Superior temporal gyrus (tissue), 1 donor: ENCODE results near the gene OR10Z1.

Experiments
- DNase-seq: peaks from one replicate; pipeline ENCODE4 v3.0.0-alpha.2; 2016; ENCODE audit errors: extremely low spot score

The OR10Z1 gene, protein sequence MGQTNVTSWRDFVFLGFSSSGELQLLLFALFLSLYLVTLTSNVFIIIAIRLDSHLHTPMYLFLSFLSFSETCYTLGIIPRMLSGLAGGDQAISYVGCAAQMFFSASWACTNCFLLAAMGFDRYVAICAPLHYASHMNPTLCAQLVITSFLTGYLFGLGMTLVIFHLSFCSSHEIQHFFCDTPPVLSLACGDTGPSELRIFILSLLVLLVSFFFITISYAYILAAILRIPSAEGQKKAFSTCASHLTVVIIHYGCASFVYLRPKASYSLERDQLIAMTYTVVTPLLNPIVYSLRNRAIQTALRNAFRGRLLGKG

DNA sequence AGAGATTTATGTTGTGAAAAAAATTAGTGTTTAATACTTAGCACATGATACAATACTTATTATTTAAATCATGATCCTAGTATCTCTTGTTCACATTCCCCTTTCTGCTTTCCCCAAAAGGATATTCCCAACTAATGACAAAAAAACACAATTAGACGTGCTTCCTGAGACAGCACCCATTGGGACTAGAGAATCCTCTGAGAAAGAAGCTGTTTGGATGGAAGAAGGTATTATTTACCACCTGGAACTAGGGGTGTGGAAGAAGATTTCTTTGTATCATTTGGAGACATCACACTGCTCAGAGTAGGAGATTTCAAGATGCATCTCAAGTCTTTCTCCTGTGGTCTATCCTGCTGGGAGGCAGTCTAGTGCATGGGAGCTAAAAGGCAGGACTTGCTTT, at the start of gene OR10Z1:
TSS of gene OR10Z1 (plus strand) at position 301 of the 400 bp plus-strand sequence. CDS start 1,171 bp downstream, outside the sequence.
- DNase-seq = no peak

DNA sequence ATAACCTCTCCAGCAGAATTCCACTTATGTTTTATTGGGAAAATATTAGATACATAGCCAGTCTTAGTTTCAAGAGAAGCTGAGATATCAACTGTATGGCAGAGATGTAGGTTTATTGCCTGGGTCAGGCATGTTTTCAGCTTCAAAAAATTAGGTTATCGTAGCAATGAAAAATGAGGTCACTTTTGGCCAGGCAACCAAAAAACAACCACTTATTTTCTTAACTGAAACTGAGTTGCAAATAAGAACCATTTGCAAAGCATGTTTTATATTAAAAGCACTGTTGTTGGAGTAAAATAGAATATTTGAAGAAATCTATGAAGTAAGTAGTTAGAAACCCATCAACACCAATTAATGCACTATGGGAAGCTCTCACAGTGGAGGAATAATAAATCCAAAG, 45.4 kb upstream of the OR10Z1 start:
- no peak for DNase-seq

DNA sequence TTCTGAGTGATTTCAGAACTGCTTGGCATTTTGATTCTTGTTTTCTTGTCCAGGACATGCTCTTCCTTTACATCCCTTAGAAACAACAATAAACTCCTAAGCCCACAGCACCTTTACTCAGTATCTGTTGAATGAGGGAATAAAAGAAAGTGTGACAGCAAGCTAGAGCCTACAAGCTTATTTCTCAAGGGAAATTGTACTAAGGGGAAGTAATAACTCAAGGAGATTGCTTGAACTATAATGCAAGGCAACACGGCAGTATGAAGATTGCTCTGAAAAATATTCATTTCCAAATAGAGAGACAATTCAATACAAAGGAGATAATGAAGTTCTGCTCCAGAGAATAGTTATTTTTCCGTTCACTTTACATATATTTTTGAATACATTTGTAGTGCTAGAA, 41.2 kb upstream of the OR10Z1 start:
- DNase-seq = no peak

DNA sequence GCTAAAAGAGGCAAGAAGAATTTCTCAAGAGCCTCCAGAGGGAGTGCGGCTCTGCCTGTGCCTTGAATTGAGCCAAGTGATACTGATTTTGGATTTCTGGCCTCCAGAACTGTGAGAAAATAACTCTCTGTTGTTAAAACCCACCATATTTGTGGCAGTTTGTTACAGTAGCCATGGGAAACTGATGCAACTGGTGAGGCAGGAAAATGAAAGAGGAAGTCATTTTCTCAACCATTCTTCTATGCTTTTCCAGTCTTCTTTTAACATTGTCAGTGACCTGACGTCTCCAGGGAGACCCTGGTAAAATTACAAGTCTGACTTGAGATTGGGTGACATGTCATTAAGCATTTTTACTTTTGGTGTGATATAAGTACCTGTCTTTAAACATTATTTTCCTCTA, 40.5 kb upstream of the OR10Z1 start:
- no peak for DNase-seq

DNA sequence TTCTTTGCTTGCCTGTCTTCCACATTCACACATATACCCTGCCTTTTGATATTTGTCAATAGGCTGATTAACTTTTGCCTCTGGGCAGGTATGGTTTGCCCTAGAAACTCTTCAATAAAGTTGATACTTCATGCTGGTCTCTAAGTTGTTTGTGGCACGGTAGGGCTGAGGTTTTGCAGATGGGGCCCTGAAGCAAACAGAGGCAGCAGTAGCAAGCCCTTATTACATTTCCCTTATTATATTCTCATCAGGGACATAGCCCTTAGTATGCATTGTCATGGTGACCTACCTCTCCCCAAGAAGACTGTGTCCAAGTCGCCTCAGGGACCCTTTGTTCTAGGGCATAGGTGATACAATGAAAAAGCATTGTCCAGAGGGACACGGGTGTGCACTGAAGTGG, 34.6 kb upstream of the OR10Z1 start, which contains the start of gene OR6P1:
TSS of gene OR6P1 (minus strand) at position 101 of the 400 bp plus-strand sequence. CDS start 6,976 bp downstream, outside the sequence.
- no peak for DNase-seq

DNA sequence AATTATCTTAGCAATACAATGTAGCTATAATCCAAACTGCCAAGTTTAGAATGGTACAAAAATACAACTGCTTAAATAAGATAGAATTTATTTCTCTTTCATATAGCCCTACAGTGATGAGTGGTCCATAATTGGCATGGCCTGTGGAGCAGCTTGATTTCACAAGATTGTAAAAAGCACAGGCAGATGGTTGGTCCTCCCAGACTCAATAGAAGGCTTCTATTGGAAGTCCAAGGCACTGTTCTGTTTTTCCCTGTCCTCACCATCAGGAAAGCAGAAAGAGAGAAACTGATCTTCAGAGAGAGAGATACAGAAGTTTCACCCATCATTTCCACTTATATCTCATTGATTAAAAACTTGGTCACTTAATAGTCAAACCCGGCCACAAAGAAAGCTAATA, 32.8 kb upstream of the OR10Z1 start:
- DNase-seq = no peak

DNA sequence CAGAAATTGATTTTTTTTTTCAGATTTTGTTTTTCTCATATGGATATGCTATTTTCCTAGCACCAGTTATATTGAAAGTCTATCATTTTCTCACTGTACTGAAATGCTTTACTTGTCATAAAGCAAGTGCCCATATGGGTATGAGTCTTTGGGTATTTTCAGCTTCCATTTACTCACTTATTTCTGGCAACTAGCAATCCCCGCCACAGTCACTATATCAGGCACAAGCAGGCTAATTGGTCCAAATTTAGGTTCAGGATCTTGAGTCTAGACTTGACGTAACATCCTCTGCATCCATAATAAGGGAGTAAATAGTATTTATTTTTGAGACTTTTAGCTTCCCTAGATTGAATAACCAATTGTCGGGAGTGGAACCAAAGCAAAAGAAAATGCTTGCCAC, 27.5 kb upstream of the OR10Z1 start:
- DNase-seq = no peak

DNA sequence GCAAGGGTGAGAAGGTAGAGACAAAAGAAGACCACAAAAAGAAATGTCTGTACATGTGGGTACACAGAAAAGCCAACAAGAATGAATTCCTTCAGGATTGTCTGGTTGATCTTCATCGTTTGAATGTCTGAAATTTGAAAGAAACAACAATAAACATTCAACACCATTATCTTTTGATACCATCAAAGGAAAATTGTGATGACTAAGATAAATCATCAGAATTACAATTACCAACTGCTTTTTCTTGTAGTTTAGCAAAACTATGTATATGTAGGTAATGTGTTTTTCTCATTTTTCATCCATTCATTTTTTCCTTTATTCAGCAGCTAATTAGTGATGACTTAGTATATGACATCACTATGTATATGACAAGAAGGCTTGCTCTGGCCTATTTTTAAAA, 25.3 kb upstream of the OR10Z1 start, which contains the start of gene OR10X1:
TSS of gene OR10X1 (minus strand) at position 167 of the 400 bp plus-strand sequence. CDS start at position 167, 0 bp downstream.
- no peak for DNase-seq

DNA sequence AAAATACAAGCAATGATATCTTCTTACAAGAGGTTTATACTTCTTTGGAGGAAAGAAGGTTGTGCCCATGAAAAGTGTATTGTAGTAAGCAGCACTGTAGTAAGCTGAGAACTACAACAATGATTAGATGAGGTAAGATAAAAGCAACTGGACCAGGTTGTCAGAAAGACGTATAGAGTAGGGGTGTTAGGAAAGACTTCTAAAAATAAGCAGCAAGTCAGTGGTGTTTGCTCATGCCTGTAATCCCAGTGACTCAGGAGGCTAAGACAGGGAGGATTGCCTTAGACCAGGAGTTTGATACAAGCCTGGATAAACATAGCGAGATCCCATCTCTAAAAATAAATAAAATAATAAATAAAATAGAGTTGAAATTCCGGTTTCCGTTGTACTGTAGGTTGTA, 21.1 kb upstream of the OR10Z1 start:
- no peak for DNase-seq

DNA sequence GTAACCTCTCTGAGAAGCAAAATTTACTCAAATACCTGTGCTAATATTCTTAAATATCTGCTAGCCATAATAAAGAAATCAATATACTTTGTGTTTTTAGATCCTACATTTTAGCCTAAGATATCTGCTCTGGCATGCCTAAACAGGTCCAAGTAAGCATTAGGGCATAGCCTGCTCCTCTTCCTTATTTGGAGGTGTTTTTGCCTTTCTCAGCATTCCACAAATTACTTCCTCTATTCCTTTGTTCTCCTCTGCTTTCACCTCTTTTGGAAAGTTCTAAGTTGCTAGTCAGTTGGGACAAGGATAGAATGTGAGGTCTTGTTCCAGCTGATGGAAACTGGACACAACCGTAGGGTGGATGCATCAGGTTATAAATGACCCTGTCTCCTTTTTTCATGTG, 18.1 kb upstream of the OR10Z1 start:
- DNase-seq = no peak

DNA sequence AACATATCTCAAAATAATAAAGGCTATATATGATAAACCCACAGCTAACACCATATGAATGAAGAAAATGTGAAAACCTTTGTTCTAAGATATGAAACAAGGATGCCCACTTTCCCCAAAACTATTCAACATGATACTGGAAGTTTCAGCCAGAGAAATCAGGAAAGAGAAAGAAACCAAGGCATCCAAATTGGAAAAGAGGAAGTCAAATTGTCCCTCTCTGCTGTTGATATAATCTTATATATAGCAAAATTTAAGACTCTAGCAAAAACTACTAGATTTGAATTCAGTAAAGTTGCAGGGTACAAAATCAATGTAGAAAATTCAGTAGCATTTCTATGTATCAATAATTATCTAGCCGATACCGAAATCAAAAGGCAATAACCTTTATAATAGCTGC, 4.3 kb upstream of the OR10Z1 start:
- DNase-seq = no peak

DNA sequence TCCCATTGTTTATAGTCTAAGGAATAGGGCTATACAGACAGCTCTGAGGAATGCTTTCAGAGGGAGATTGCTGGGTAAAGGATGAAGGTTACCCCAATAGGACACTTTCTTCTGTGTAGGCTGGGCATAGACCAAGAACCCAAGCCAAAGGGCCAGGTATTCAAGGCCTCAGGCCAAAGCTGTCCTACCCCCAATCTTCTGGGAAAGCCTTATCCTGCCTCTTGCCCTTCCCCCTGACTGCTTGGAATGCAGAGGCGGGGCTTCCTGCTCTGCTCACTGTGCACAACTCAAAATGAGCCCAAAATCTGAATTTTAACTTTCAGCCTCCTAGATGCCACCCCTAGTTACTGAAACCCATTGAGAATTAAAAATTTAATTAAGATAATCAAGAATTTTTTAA, 2.2 kb downstream of the OR10Z1 start:
- no peak for DNase-seq

DNA sequence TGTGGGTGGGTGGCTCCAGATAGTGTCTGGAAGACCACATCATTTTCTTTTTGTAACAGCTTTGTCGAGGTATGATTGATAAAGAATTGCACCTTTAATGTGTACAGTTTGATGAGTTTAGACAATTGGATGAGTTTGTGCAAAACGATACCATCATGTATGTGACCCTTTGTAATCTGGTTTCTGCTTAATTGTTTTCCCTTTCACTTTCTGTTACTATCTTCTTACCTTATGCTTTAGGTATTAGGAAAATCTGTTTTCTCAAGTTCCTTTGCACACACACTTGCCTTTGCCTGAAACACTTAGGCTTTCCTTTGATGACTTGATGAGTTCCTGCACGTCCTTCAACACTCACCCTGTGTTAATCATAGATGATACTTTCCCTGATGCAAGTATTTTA, 6.8 kb downstream of the OR10Z1 start:
- no peak for DNase-seq

DNA sequence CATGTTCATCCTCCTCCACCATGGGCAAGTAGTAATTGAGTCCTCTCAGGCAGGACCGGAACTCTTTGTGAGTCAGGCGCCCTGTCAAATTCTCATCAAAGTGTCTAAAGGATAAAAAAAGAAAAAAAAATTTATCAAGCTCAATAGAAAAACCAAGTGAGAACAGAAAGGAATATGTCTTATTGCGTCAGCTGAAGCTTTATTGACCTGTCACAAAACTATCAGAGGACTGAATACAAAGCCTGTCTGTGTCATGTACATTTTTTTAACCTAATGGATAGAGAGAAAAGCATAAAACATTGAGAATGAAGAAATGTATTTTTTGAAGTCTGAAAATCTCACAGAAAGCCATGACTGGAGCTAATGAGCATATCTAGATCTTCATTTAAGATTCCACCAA, 8.7 kb downstream of the OR10Z1 start:
- DNase-seq = no peak

DNA sequence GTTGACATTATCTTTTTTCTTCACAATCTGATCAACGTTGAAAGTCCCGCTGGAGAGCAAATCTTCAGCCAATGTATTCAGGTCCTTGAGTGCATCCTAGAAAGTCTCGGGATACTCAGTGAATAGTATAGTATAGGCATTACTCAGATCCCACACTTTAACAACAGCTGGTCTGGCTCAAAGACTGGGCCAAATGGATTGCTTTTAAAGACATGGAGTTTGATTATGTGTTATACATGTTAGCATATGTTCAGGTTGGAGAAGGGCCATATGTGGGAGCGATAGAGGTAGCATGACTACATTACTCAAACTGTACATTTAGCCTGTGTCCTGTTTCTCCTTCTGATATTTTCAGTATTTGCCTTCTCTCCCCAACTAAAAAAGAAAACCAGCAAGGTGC, 33.1 kb downstream of the OR10Z1 start:
- DNase-seq = no peak

DNA sequence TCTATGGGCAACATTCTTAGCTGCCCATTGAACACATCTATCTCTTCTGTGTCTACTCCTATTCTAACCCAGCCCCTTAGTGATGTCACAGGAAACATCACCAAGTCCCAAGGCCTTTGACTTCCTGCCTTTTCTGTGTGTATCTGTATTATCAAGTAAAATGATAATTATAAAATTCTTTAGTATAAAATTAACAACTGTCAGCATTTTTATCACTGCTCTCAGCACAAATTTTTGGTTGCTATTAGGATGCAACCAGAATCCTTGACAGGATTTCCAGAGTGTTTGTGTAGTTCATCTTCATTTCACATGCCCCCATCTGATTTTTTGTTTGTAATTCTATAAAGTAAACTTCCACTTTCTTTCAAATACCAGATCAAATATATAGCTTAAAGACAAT, 33.8 kb downstream of the OR10Z1 start:
- DNase-seq = no peak

DNA sequence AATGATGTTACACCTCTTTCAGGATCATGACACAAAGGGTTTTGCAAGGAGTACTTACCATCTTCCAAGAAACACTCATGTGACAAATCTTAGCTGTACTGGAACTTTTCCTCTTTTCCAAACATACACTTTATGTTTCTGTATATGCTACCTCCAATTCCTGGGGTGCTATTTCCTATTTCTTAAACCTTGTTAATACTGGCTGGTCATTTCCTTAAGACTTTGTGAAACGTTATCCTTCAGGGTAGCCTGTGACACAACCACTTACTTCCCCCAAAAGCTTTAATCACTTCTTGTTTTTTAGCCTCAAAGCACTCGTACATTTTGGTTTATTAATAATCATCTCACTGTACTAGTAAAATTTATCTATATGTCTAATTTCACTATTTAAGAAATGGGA, 39.4 kb downstream of the OR10Z1 start:
- DNase-seq = no peak

DNA sequence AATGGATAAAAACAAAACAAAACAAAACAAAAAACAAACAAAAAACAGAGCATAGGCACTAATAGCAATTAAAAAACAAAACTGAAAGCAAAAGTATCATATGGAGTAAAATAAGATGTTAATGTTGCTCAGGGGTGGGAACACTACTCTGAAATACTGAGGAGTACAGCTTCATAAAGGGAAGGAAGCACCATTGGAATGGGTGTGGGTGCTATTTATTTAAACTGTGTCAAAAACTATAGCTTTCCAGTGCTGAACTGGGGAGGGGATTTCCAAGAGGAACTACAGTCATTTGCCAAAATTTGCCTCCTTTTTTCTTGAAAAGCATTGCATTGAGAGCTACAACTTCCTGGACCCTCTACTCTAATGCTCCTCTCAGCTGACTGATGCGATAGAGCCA, 41.4 kb downstream of the OR10Z1 start:
- DNase-seq = no peak

DNA sequence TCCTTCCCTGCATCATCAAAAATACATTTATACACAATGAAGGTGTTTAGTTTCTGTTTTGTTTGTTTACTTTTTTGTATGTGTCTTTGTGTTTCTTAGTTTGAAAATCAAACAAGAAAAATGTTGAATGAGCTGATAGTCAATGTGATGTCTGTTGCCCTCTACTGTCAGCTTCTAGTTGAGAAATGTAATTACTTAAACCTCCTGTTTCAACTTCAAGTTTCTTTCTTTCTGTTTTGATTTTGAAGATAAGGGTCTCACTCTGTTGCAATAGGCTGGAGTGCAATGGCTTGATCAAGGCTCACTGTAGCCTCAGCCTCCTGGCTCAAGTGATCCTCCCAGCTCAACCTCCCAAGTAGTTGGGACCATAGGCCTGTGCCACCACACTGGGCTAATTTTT, 44.0 kb downstream of the OR10Z1 start:
- no peak for DNase-seq

DNA sequence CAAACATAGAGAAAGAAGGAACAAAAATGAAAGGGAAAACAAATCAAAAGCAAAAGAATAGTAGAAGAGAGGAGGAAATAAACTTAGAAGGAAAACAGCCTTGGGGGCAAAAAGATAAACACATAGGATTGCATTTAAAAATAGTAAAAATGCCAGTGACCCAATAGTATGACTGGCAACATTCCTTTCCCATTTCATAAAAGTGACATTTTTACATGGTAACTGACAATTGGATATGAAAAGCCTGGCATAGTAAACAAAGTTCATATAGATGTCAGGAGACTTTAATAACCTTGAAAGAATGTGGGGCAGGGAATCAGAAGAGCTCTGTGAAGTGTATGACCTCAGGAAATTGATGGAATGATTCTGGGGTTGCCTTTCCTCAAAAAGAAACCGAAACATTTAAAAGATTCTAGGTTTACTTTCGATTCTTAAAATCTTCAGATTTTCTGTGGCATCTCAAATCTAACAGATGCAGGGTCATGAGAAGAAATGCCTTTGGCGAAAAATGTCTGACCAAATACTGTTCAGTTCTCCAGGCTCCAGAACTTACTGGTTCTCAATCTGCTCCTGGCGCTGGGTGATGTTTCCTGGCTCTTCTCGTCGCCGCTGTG, 47.8 kb downstream of the OR10Z1 start:
- no peak for DNase-seq

DNA sequence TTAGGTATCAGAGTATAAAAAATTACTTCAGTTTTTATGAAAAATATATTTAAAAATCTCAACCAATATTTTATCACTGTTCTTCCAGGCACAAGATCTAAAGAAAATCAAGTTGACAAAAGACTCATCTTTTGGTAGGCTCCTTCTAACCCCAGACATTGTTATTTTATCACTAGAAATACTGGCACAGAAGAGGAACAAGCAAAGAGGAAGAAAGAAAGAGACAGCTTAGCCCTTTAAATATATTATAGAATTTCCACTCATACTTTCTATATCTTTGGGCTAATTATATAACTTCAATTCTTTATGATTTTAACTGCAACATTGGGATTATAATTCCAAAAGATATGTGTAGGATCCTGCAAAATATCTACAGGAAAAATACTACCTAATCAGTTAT, 49.0 kb downstream of the OR10Z1 start:
- no peak for DNase-seq

DNA sequence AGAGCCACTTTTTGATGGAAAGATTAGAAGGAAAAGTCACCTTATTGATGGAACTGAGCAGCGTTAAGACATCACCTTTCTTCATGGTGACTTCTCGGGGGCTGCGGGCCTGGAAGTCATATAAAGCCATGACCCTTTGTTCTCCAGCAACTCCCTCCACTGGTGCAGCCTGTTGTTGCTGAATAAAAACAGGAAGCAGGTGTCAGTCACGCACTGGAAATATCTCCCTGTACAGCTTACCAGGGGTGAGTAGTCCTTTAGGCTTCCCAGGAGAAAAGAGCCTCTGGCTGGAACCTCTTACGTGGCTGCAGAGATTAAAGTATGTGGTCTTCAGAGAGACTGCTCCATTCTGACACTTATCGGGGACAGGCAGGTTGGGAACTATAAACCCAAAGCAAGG, 49.5 kb downstream of the OR10Z1 start:
- DNase-seq = no peak
